Stimulated activated CD4-positive, alpha-beta T cell treated with anti-CD3 and anti-CD28 coated beads, Interleukin-2, amount 100 ng/mL, for 24 hours (primary cell): ENCODE results near the gene ANKRD42.

ENCODE experiments used
- DNase-seq, 2 donors: peaks; one replicate each; pipeline ENCODE4 v3.0.0-alpha.2; 2020

The ANKRD42 gene

GRCh38 chr11:83193315-83194280 is at the start of gene ANKRD42:
ANKRD42 (plus strand) TSS chr11:83193712; CDS start chr11:83194671, 959 bp downstream.
- peak; percentile 86 to 88 for DNase-seq

- no peak for DNase-seq
Observed at GRCh38 chr11:83147895-83148294, 45.6 kb upstream of the ANKRD42 start.

GRCh38 chr11:83150450-83150849 is 43.1 kb upstream of the ANKRD42 start:
- DNase-seq, result no peak

GRCh38 chr11:83151274-83151977 is 42.1 kb upstream of the ANKRD42 start:
- DNase-seq, result no peak

GRCh38 chr11:83152264-83152663 is 41.2 kb upstream of the ANKRD42 start:
- no peak for DNase-seq

- no peak for DNase-seq
Observed at GRCh38 chr11:83153764-83154163, 39.7 kb upstream of the ANKRD42 start.

GRCh38 chr11:83156144-83156995 is 37.1 kb upstream of the ANKRD42 start:
- DNase-seq, result peak; percentile 10 to 97

- peak in 1 of 2 donors; percentile 97 for DNase-seq
Observed at GRCh38 chr11:83156996-83157593, 36.4 kb upstream of the ANKRD42 start, which contains the start of gene PCF11. PCF11 (plus strand) TSS chr11:83157131; CDS start chr11:83157440, 309 bp downstream.

GRCh38 chr11:83157594-83158356 is 35.7 kb upstream of the ANKRD42 start:
- peak; percentile 55 to 57 for DNase-seq

- DNase-seq, result no peak
Observed at GRCh38 chr11:83158357-83158786, 35.1 kb upstream of the ANKRD42 start.

GRCh38 chr11:83158965-83159901 is 34.3 kb upstream of the ANKRD42 start:
- DNase-seq, result no peak

- DNase-seq, result no peak
Observed at GRCh38 chr11:83159902-83160865, 33.3 kb upstream of the ANKRD42 start.

- no peak for DNase-seq
Observed at GRCh38 chr11:83161610-83162199, 31.8 kb upstream of the ANKRD42 start.

GRCh38 chr11:83162377-83162776 is 31.1 kb upstream of the ANKRD42 start:
- no peak for DNase-seq

GRCh38 chr11:83166193-83166866 is 27.2 kb upstream of the ANKRD42 start:
- DNase-seq, result no peak

- DNase-seq, result no peak
Observed at GRCh38 chr11:83168756-83169155, 24.8 kb upstream of the ANKRD42 start.

- DNase-seq, result no peak
Observed at GRCh38 chr11:83170865-83171264, 22.6 kb upstream of the ANKRD42 start.

GRCh38 chr11:83172551-83172950 is 21.0 kb upstream of the ANKRD42 start:
- no peak for DNase-seq
